Tibial nerve (tissue), 4 donors: ENCODE data around the gene DNAJC21. TPM values are rescaled to one million over a fixed set of nuclear protein-coding genes. Genes with fewer than 3 reads are reported as not detected.

Experiments used
- DNase-seq, 2 donors: peaks; one replicate each; pipeline ENCODE4 v3.0.0-alpha.2; 2019; ENCODE audit warnings: low spot score in 2 of 2
- H3K27ac ChIP-seq, 4 donors: fragments of 200-600 bp; sonication (generic) in 3 of 4; one replicate each; pipeline ENCODE4 v1.5.1; 2017 to 2019; ENCODE audit warnings: mild to moderate bottlenecking in 1 of 4
- H3K27me3 ChIP-seq, 2 donors: fragments of 200-600 bp; sonication (generic) in 1 of 2; one replicate each; pipeline versions ENCODE4 v1.5.1 to v1.6.0; 2017 to 2019
- H3K36me3 ChIP-seq, 3 donors: fragments of 200-600 bp; sonication (generic); one replicate each; pipeline ENCODE4 v1.5.1; 2018 to 2019
- H3K4me1 ChIP-seq, 4 donors: fragments of 200-600 bp; sonication (generic) in 3 of 4; one replicate each; pipeline ENCODE4 v1.5.1; 2017 to 2019
- H3K4me3 ChIP-seq, 4 donors: fragments of 200-600 bp; sonication (generic) in 3 of 4; one replicate each; pipeline ENCODE4 v1.5.1; 2017 to 2019; ENCODE audit warnings: mild to moderate bottlenecking in 1 of 4, moderate library complexity in 1 of 4
- H3K9me3 ChIP-seq, 4 donors: fragments of 200-600 bp; sonication (generic) in 3 of 4; one replicate each; pipeline ENCODE4 v1.5.1; 2017 to 2019
- CTCF ChIP-seq, 5 experiments: fragments of 200-600 bp in 3 of 5; fragments of 450-650 bp in 2 of 5; sonication (generic) in 3 of 5; IDR thresholded peaks; one replicate each; pipeline ENCODE4 v1.5.1; 2016 to 2019; ENCODE audit warnings: antibody characterized with exemption in 5 of 5, mild to moderate bottlenecking in 3 of 5, moderate library complexity in 2 of 5
- EP300 ChIP-seq, 2 donors: sonication (generic); formaldehyde crosslinking; IDR thresholded peaks; one replicate each; pipeline ENCODE4 v1.6.1; 2017; ENCODE audit warnings: antibody characterized with exemption in 2 of 2, mild to moderate bottlenecking in 1 of 2
- POLR2A ChIP-seq, 2 donors: fragments of 450-650 bp; IDR thresholded peaks; one replicate each; pipeline ENCODE4 v1.6.1; 2017; ENCODE audit warnings: antibody characterized with exemption in 2 of 2, mild to moderate bottlenecking in 2 of 2, moderate library complexity in 2 of 2
- WGBS, 2 donors: methylation state at CpG; one replicate each; pipeline ENCODE4 v1.1.5; 2018; 5-methylcytosine and 5-hydroxymethylcytosine counted together
- total RNA-seq, 4 donors: library from RNA; depleted of rRNA; stranded (reverse); fragments of >200 nt; gene quantifications; one replicate each; pipeline ENCODE4 v1.1.0, GENCODE V29; 2016

DNAJC21 gene
- total RNA-seq, 4 donors from 2014 or later, result 30.3 to 54.0 (median 31.7) TPM

DNA sequence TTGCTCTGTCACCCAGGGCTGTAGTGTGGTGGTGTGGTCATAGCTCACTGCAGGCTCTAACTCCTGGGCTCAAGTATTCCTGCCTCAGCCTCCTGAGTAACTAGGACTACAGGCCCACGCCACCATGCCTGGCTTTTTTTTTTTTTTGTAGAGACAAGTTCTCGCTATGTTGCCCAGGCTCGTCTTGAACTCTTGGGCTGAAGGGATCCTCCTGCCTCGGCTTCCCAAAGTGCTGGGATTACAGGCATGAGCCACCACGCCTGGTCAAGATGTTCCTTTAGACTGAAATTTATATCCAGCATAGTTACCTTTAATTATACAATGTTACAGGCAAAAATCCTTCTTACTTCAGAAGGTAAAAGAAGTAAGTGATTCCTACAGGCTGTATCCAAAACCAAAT, 1.6 kb upstream of the DNAJC21 start:
- DNase-seq, result no peak
- peaks cover 0 to 42% (median 6%) of the 10 kb centered on the region in 3 donors for H3K36me3 ChIP-seq
- TF ChIP-seq EP300 (IDR thresholded peaks at IDR 0.05) (no peak), CTCF (IDR thresholded peaks at IDR 0.05) (no peak)
- no peaks in the 10 kb centered on the region for H3K27me3 ChIP-seq
- 94 to 97% methylated on average over 5 of the region's 5 CpGs for WGBS, 2 donors
- H3K9me3 ChIP-seq, result no peaks in the 10 kb centered on the region
- H3K4me1 ChIP-seq, result peaks cover 0 to 28% (median 15%) of the 10 kb centered on the region in 4 donors
- H3K4me3 ChIP-seq, result no peak overlapping the region
- no peak overlapping the region for H3K27ac ChIP-seq

- no peak for DNase-seq
- no peak overlapping the region for H3K27ac ChIP-seq
- H3K9me3 ChIP-seq, result no peaks in the 10 kb centered on the region
- TF ChIP-seq POLR2A (IDR thresholded peaks at IDR 0.05) (no peak), EP300 (IDR thresholded peaks at IDR 0.05) (no peak), CTCF (IDR thresholded peaks at IDR 0.05) (no peak)
- no peak overlapping the region for H3K4me3 ChIP-seq
- peaks cover 0 to 38% (median 6%) of the 10 kb centered on the region in 3 donors for H3K36me3 ChIP-seq
- no peaks in the 10 kb centered on the region for H3K27me3 ChIP-seq
- 95% methylated on average over 5 of the region's 5 CpGs for WGBS, 2 donors
- peaks cover 0 to 28% (median 15%) of the 10 kb centered on the region in 4 donors for H3K4me1 ChIP-seq
Observed at GRCh38 chr5:34928267-34928666, 1.1 kb upstream of the DNAJC21 start.

DNA sequence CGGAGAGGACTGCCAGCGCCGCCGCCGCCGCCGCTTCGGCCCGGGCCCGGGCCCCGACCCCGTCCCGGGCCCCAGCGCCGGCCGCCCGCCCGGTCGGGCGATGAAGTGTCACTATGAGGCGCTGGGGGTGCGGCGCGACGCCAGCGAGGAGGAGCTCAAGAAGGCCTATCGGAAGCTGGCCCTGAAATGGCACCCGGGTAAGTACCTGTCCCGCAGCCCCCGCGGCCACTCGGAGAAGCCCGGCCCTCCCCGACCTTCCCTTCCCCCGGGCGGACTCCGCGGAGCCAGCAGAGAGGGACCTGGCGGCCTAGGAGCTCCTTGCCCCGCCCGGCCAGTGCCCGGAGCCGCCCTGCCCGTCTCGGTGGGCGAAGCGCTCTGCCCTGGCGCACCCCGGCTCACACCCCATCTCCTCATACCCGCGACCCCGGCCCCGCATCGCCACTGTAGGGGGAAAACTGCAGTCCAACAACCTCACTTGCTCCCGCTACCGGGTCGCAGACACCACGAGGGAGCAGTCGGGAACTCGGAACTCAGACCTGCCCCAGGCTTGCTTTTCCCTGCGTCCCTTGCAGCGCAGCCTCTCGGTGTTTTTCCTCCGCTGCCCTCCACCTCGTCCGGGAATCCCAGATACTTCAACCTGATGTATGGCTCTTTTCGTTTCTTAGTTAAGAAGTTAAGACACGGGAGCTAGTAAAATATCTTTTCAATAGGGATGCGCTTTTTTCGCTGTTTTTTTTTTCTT, 532 bp downstream of the DNAJC21 start:
- no peaks in the 10 kb centered on the region for H3K27me3 ChIP-seq
- peak; percentile 73 to 75 for DNase-seq
- peaks cover 0 to 30% (median 15%) of the 10 kb centered on the region in 4 donors for H3K4me1 ChIP-seq
- H3K36me3 ChIP-seq, result peaks cover 0 to 23% (median 6%) of the 10 kb centered on the region in 3 donors
- H3K9me3 ChIP-seq, result no peaks in the 10 kb centered on the region
- WGBS, 2 donors, result 0 to 1% methylated on average over 21 to 23 of the region's 70 CpGs
- H3K27ac ChIP-seq, result peak overlapping the region; percentile 88 to 99 (median 96)
- peak overlapping the region; percentile 57 to 88 (median 78) for H3K4me3 ChIP-seq
- TF ChIP-seq EP300 (IDR thresholded peaks at IDR 0.05) (peak in 1 of 2 donors; percentile 43), POLR2A (IDR thresholded peaks at IDR 0.05) (peak in 1 of 2 donors; percentile 39), CTCF (IDR thresholded peaks at IDR 0.05) (no peak)

DNA sequence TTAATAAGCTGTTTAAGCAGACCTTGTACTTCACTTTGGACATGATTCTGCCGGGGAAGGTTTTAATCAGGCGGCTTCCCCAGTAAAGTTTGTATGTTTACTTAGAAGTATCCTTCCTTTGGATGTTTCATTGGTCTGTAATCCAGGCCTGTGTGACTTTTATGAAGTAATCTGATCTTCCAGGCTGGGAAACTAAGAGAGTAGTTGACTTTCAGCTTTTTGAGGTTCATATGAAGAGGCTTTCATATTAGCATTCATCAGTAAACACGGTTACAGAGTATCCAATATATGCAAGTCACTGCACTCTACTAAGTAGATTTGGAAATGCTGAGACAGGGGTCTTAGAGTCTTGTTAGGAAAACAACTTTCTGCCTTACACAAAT, 1.1 kb downstream of the DNAJC21 start:
- Histone ChIP-seq H3K9me3 (no peaks in the 10 kb centered on the region), H3K27ac (peak overlapping the region; percentile 88 to 99 (median 96)), H3K27me3 (no peaks in the 10 kb centered on the region), H3K36me3 (peaks cover 0 to 17% (median 6%) of the 10 kb centered on the region in 3 donors), H3K4me3 (peak overlapping the region; percentile 57 to 88 (median 78)), H3K4me1 (peaks cover 0 to 30% (median 15%) of the 10 kb centered on the region in 4 donors)
- WGBS, 2 donors, result 0 to 1% methylated on average over 3 of the region's 3 CpGs
- TF ChIP-seq EP300 (IDR thresholded peaks at IDR 0.05) (no peak), CTCF (IDR thresholded peaks at IDR 0.05) (no peak), POLR2A (IDR thresholded peaks at IDR 0.05) (no peak)
- no peak for DNase-seq

- Histone ChIP-seq H3K27ac (peak overlapping the region in 1 of 4 donors; percentile 97), H3K4me1 (peaks cover 0 to 30% (median 15%) of the 10 kb centered on the region in 4 donors)
- WGBS, 2 donors, result 72 to 82% methylated on average over 4 of the region's 4 CpGs
Observed at GRCh38 chr5:34930870-34931269, 1.5 kb downstream of the DNAJC21 start.

More at GRCh38 chr5:34930870-34931269, 1.5 kb downstream of the DNAJC21 start:
- Histone ChIP-seq H3K9me3 (no peaks in the 10 kb centered on the region), H3K27me3 (no peaks in the 10 kb centered on the region), H3K4me3 (peak overlapping the region in 2 of 4 donors; percentile 81 to 88), H3K36me3 (peaks cover 0 to 16% (median 2%) of the 10 kb centered on the region in 3 donors)
- TF ChIP-seq EP300 (IDR thresholded peaks at IDR 0.05) (no peak), CTCF (IDR thresholded peaks at IDR 0.05) (no peak), POLR2A (IDR thresholded peaks at IDR 0.05) (no peak)
- no peak for DNase-seq
